Measurements from ENCODE around the gene BARD1.
A peak's percentile ranks its signal among the peaks of the same experiment; 100 is the strongest.
"Not testable (repeated sequence)": the region's sequence is repeated elsewhere in the genome, so short reads cannot be mapped to it uniquely, and the experiment has no call there.

The BARD1 gene

DNA sequence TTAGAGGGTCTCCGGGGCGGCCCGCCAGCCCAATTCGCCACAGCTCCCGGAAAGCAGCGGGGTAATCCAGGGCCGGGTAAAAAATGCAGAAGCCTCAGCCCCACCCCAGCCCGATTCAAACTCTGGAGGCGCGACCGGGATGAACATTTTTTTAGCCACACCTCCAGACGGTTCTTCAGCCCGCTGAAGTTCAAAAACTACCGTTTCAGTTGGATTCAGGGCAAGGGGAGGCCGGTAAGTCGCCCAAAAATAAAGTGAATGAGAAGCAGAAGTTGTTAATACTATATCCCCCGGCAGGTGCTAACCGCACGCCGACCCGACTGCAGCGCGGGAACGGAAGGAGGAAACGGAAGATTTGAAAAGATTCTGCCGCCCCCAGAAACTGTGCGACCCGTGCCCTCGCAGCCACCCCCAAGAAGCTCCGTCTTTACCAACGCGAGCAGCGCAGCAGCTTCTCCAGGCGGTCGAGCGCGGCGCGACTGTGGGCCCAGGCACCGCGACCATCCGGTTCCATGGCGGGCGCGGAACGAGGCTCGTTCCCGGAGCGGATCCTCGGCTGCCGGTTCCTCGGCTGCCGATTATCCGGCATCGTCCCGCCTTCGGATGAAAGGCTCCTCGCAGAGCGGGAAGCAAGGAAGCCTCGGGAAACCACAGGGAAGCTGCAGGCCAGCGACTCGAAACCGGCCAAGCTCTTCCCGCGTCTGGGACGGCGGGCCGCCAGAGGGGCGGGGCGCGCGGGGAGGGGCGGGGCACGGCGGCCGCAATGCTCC lies at the start of gene BARD1:
BARD1 (minus strand) TSS at position 703 of the 770 bp plus-strand sequence; CDS start at position 589, 114 bp downstream.
- peak; percentile 12 to 24 for DNase-seq (ENCODE audit: low read depth in 2 of 2)

DNA sequence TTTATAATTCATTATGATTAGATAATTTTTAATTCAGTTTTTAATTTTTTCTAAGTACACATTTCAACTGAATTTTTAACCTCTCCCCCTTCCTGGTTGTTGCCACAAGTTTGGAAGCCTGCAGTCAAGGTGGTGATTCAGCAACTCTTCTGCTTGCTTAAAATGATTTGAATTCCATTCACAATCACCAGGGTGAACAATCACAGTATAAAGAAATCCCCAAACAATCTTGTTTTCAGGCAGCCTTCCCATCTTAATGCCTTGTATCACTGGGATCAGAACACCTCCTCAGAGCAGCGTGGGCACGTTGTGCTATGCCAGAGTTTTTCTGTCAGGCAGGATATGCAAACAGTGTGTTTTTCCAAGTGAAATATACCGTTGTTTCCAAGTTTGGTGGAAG lies 46.7 kb upstream of the BARD1 start:
- DNase-seq (ENCODE audit: low read depth in 2 of 2): no peak

DNA sequence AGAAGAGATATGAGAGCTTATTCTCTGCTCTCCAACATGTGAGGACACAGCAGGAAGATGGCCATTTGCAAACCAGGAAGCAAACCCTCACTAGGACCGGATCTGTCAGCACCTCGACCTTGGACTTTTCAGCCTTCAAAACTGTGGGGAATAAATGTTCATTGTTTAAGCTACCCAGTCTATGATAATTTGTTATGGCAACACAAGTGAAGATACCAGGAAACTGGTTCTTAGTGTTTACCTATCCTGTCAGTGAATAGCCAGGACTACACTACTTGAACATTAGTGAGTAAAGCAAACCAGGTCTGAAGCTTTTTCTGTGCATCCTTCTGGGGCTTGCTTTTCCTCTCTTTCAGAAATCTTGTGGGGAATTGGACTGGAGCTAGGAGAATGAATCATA lies 44.4 kb upstream of the BARD1 start:
- no peak for DNase-seq (ENCODE audit: low read depth in 2 of 2)

DNA sequence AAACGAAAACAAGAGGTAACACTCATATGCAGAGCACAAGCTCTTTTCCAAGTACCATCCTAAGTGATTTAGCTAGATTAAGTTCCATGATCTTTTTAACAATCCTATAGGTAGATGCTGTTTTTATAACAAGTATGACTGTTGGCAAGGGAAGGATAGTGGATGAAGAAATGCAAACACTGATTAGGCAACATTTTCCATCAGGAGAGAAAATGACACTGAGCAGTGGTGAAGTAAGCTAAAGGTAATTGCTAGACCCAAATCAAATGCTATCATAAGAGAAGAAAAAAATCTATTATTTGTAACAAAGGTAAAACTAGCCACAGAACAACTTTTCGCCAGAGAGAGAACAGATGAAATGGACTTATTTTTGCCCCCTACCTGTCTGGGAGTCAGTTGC lies 34.3 kb upstream of the BARD1 start:
- no peak for DNase-seq (ENCODE audit: low read depth in 2 of 2)

DNA sequence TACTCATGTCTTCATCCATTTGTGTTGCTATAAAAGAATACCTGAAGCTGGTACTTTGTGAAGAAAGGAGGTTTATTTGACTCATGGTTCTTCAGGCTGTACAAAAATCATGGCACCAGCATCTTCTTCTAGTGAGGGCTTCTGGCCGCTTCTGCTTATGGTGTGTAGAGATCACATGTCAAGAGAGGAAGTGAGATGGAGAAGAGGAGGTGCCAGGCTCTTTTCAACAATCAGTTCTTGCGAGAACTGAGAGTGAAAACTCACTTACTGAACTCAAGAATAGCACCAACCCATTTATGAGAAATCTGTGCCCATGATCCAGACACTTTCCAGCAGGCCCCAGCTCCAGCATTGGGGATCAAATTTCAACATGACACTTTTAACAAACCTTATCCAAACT lies 30.0 kb upstream of the BARD1 start:
- no peak for DNase-seq (ENCODE audit: low read depth in 2 of 2)

DNA sequence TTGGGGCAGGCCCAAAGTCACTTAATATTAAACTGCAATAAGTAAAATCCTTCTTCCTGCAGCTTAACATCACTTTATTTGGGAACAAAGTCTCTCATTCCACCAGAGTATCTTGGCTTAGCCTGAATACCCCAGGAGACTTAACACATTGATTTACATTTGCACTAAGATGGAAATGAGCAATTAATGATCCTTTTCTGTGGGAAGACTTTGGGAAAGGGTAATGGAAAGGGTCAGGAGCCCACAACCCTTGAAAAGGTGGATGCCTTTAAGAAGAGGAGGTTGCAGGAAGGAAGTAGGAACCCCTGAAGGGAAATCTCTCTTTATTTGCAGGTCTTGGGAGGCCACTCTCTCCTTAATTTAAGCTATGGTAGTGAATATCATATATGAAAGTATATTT lies 28.0 kb upstream of the BARD1 start:
- no peak for DNase-seq (ENCODE audit: low read depth in 2 of 2)

DNA sequence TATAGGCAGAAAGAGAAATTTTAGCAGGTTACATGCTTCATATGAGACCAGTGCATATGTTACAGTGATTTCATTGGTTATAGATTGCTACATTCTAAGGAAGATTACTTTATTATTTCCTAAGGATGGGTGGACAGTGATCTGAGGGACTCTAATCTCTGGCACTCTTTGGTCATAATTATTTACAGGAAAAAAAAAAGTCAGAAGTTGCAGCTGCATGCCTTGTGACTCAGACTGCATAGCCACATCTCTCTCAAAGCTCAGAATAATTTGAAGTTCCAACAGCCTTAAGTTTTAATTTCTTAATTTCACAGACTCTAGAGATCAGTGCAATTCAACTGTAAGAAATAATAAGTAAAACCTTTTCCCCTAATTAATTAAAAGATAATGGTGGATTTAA lies 27.1 kb upstream of the BARD1 start:
- no peak for DNase-seq (ENCODE audit: low read depth in 2 of 2)

DNA sequence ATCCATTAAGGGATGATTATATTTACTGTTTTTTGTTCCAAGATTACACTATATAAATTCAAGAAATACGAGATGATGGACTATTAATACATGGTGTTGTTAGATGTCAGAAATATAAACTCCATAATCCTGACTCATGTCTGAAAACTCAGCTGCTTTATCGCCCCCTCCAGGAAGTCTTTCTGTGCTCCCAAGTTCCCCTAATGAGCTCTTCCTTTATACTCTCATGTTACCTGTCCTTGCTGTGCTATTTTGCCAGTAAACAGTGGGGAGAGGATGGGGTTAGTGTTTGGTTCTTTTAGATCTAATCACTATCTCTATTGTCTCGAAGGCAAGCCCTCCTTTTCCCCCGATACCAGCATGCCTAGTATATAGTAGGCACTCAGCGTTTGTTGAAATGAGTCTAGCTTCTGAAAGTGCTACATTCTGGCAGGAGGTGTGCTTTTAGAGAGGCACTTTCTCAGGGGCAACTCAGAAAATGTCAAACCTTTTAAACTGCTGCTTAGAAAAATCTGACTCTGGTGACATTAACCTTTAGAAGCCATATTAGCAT lies 21.4 kb upstream of the BARD1 start:
- DNase-seq (ENCODE audit: low read depth in 2 of 2): no peak

DNA sequence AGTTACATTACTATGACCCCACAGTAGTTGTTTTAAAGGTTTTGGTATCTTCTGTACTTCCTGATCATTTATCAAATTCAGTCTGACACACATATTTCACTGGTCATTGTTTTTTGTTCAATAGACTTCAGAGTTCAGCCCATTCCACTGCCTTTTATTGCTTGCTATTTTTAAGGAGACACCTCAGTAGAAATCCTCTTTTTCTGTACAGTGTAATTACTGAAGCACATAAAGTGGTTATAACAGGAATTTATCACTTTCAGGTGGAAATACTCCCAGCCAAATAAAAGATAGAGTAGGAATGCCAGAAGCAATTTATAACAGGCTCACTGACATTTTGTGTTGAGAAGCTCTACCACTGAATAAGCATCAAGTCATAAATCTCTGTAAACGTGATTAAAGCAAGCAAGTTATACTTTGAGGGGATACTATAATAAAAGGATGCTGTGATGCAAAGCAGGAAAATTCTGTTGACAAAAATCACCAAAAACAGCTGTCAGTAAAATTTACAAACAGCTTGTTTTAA lies 6.6 kb upstream of the BARD1 start:
- DNase-seq (ENCODE audit: low read depth in 2 of 2): no peak

DNA sequence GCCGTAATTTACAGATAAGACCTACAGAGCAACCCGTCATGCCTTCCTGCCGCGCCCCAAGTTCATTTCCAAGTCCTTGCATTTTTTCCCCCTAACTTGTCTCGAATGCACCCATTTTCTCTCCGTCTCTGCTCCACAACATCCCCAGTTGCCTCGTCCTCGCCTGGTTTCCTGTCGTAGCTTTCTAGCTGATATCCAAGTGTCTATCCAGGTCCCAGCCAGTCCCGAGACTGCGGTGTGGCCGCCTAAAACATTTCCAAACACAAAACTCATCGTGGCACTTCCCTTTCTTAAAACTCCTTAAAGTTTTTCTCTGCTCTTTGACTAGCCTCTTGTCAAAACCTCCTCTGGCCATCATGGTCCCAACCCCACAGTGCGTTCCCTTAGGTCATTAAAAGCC lies 1.2 kb upstream of the BARD1 start:
- DNase-seq (ENCODE audit: low read depth in 2 of 2): no peak

DNA sequence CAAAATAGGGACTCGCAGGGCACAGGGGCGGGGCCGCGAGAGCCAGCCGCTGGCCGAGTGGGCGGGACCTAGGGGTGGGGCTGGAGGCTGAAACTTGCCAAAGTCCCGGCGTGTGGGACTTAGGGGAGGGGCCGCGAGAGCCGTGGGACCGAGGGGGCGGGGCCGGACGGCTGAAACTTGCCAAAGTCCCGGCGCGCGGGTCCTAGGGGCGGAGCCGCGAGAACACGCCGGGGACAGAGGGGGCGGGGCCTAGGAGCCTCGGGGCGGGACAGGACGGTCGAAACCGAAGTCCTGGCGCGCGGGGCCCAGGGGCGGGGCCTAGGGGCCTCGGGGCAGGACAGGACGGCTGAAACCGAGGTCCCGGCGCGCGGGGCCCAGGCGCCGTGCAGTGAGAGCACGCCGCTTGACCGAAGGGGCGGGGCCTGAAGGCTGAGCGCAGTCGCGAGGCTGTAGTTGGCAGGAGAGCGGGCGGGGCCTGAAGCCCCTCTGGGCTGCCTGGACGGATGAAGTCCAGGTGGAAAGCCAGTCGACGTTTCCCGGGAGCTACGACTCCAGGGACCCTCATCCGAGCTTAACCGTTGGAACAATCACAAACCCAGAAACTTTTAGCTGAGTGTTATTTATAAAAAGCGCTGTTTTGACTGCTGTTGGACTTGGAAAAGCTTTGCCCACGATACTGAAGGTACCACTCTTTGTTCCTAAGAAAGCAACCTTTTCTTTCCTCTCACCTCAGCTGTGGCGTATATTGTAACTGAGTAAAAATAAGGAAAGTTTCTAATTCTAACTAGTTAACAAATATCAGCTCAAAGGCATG lies 475 bp upstream of the BARD1 start:
- peak; percentile 95 to 97 for DNase-seq (ENCODE audit: low read depth in 2 of 2)

DNA sequence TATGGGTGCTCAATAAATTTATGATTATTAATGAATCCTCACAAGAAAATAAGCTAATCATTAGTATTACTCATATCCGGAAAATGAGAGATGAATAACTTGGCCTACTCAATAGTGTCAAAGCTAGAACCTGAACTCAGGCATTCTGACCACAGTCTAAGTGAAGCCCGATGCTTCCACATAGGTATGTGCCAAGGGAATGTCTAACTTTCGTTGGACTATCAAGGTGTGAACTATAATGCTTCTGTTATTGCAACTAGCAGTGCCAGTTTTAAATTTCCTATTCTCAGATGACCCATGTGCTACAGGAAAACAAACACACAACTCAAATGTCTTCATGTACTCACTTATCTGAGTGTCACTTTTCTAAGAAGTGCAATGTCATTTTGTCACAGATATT lies 1.8 kb downstream of the BARD1 start:
- DNase-seq (ENCODE audit: low read depth in 2 of 2): no peak

DNA sequence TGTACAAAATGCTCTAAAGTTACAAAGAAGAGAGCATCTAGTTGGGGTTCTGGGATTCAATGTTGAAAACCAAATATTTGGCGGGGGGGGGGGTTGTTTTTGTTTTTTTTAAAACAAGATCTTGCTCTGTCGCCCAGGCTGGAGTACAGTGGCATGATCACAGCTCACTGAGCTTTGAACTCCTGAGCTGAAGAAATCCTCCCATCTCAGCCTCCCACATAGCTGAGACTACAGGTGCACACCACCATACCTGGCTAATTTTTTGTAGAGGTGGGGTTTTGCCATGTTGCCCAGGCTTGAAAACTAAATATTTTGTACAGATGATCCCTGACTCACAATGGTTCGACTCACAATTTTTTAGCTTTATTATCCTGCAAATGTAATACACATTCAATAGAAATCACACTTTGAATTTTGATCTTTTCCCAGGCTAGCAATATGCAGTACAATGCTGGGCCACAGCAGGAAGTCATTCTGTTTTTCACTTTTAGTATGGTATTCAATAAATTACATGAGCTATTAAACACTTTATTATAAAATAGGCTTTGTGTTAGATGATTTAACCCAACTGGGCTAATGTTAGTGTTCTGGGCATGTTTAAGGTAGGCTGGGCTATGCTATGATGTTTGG lies 7.6 kb downstream of the BARD1 start:
- DNase-seq (ENCODE audit: low read depth in 2 of 2): no peak

DNA sequence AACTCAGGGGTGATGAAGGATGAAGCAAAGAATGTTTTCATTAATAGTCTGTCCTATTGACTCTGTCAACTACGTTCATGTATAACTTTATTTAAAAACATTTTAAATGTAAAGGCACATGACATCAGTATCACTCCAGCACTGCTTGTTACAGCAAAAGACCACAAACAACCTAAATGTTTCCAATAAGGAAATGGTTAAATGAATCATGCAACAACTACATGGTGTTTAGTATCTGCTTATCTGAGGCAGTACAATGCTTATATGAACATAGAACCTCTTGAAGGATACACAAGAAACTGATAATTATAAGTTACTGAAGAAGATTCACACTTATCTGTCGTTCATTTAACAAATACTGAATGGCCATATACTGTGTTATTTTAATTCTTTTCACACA lies 8.4 kb downstream of the BARD1 start:
- no peak for DNase-seq (ENCODE audit: low read depth in 2 of 2)

DNA sequence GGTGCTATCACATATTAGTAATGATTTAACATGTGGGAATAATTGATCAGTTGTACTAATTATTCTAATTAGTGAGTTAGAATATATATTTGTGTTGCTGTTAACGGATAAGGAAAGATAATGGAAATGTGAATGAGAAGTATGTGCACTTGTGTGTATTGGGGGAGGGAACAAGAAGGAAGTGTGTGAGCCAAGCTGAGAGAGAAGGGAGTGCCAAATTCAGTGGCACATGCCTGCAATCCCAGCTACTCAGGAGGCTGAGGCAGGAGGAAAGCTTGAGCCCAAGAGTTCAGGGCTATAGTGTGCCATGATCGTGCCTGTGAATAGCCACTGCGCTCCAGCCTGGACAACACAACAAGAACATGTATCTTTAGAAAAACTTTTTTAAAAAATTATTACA lies 9.3 kb downstream of the BARD1 start:
- DNase-seq (ENCODE audit: low read depth in 2 of 2): no peak

DNA sequence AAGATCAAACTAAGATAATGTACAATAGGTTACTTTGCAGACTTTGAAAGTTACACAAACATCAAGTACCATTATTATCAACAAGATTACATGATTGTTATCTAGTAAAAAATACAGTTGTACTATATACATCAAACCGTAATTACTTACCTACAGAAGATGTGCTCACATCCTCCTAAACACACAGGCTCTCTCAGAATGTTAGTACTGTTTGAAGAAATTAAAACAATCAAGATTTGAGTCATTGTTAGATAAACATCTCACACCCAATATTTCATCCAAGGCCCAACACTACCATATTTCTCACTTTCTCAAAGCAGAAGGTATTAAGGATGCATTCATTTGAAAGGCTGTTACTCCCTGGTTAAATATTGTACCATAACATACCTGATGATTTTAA lies 12.6 kb downstream of the BARD1 start:
- no peak for DNase-seq (ENCODE audit: low read depth in 2 of 2)

DNA sequence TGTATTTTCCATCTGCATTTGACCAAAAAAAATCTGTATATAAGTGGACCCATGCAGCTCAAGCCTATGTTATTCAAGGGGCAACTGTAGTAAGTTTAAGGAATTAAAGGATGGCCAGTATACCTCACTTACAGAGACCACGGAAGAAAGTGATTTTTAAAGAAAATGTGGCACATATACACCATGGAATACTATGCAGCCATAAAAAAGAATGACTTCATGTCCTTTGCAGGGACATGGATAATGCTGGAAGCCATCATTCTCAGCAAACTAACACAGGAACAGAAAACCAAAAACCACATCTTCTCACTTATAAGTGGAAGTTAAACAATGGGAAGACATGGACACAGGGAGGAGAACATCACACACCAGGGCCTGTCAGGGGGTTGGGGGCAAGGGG lies 26.3 kb downstream of the BARD1 start:
- DNase-seq (ENCODE audit: low read depth in 2 of 2): not testable (repeated sequence)

DNA sequence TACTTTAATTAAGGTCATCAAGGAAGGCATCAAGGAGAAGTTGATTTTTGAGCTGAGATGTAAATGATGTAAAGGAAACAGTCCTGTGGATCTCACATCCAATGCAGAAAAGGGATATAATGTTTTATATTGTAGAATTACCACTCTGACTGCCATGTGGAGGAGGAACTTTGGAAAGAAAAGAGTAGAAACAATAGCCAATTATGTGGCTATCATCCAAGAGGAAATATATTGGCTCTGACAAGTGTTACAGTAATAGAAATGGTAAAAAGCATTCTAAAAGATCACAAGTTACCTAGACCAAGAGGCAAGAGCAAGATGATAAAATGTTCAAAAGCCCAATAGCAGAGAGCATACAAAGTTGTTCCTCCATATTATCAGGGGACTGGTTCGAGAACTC lies 26.8 kb downstream of the BARD1 start:
- DNase-seq (ENCODE audit: low read depth in 2 of 2): no peak

DNA sequence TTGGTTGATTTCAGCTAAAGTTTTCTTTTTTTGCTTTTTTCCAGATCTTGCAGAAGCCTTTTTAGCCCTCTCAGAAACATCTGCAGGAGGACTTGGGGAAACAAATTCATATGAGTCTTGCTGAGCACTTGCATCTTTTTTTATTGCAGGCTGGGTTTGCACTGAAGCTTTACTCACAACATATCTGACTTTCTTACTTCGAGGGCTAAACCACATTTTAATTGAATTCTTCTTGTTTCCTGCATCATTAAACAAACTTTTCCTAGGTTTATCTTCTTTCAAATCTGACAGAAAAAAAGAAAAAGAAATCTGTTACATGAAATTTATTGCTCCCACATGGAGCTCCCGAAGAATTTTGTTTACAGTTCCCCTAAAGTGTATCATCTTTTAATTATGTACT lies 28.3 kb downstream of the BARD1 start:
- no peak for DNase-seq (ENCODE audit: low read depth in 2 of 2)

DNA sequence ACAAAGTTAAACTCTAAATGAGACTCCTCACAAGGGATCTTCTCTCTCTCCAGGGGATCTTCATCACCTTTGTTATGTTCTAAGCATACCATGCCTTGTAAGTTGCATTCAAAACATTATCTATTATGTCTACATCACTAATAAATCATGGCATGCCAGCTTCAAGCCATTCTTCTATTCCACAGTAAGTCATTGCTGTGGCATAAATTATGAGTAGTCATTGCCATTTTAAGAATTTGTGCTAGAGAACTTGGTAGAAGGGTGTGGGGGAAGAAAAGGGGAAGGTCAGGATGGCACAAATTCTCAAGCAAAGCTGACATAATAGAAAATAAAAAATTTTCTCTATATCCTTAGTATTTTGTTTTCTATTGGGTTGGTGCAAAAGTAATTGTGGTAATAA lies 33.5 kb downstream of the BARD1 start:
- no peak for DNase-seq (ENCODE audit: low read depth in 2 of 2)

DNA sequence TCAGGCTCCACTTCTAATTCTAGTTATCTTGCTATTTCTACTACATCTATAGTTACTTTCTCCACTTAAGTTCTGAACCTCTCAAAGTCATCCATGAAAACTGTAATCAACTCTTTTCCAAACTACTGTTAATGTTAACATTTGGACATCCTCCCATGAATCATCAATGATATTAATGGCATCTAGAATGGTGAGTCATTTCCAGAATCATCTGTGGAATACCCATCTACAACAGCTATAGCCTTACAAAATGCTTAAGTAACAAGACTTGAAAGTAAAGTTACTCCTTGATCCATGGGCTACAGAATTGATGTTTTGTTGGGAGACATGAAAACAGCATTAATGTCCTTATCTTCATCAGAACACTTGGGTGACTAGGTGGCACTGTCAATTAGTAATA lies 35.4 kb downstream of the BARD1 start:
- DNase-seq (ENCODE audit: low read depth in 2 of 2): peak in 1 of 2 experiments; percentile 5

DNA sequence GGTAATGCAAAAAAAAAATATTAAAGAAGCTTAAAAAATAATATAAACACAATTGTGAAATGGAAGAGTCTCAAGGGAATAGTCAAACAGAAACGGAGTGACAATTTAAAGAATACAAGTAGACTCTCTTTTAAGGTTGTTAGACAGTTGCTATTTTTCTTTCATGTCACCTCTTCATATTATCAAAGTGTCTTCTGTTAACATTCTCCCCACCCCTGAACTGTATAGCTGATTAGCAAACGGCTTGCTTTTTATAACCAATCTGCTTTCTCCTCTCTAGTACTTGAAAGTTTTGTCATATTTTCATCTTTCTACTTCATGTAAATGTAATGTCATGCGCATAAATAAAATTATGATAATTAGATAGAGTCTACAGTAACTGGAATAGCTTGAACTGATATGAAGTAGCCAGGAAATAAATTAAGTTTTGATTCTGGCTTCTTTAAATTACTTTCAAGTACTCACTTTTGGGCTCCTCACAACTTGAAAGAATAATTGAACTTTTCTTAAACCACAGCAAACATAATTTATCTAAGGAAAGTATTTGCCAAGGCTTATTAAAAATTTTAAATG lies 37.0 kb downstream of the BARD1 start:
- DNase-seq (ENCODE audit: low read depth in 2 of 2): no peak
